GM12878 (cell line): ENCODE results near the gene DMD. TPM values are rescaled to one million over a fixed set of nuclear protein-coding genes. Genes with fewer than 3 reads are reported as not detected.

ENCODE experiments used
- ATAC-seq: fragments of 200-7000 bp; cut with Tn5 transposase; 3 replicates; pipeline ENCODE4 v1.9.1; 2020; ENCODE audit warnings: mild to moderate bottlenecking, moderate library complexity
- BruUV-seq: library from RNA; stranded (reverse); fragments of 400-500 nt; replicated peaks from 2 replicates; lab custom pipeline; 2021; lab: Mats Ljungman, UMichigan
- CTCF ChIA-PET: fragments of 300-600 bp; sonication (Branson Sonifier 250); formaldehyde crosslinking; extraction: SDS; loops from one replicate; lab custom pipeline; 2021; ENCODE audit warnings: inconsistent platforms; lab: Yijun Ruan, JAX
- POLR2A ChIA-PET: fragments of 350-600 bp; formaldehyde crosslinking; extraction: SDS; loops from one replicate; lab custom pipeline; 2021; ENCODE audit warnings: inconsistent platforms; lab: Charles Lee
- RAD21 ChIA-PET: fragments of 300-600 bp; sonication (Branson Sonifier 250); formaldehyde crosslinking; loops from one replicate; lab custom pipeline; 2023; ENCODE audit warnings: antibody characterized with exemption; ENCODE audit not compliant: unreplicated experiment; lab: Charles Lee
- SMC1A ChIA-PET: fragments of 300-600 bp; sonication (Branson Sonifier 250); formaldehyde crosslinking; loops from one replicate; lab custom pipeline; 2023; ENCODE audit not compliant: unreplicated experiment, uncharacterized antibody; lab: Charles Lee
- DNase-seq: peaks from one replicate; pipeline ENCODE4 v3.0.0-alpha.2; 2011; ENCODE audit warnings: low read depth, low spot score
- FAIRE-seq: peaks from 3 replicates; lab custom pipeline; 2011; peaks lifted over from hg19 to GRCh38; lab: Jason Lieb, UNC
- H2AFZ ChIP-seq: 2 replicates; pipeline ENCODE4 v1.6.0; 2011; ENCODE audit warnings: low read depth, low read length, control low read depth; ENCODE audit not compliant: control insufficient read depth
- H3K27ac ChIP-seq: 2 replicates; pipeline ENCODE4 v1.5.1; 2011; ENCODE audit warnings: control low read depth; ENCODE audit not compliant: control insufficient read depth, insufficient read depth
- H3K27me3 ChIP-seq, 2 experiments: replicated peaks in 1 of 2; 2 replicates each; pipeline versions ENCODE4 v1.6.0 to v1.6.1; 2011; ENCODE audit warnings: low read length in 1 of 2; ENCODE audit not compliant: control insufficient read depth in 2 of 2, insufficient read depth in 2 of 2
- H3K36me3 ChIP-seq, 2 experiments: 2 replicates each; pipeline ENCODE4 v1.5.1; 2011; ENCODE audit warnings: low read length in 1 of 2; ENCODE audit not compliant: control insufficient read depth in 2 of 2, insufficient read depth in 2 of 2
- H3K4me1 ChIP-seq: 2 replicates; pipeline ENCODE4 v1.6.1; 2011; ENCODE audit warnings: mild to moderate bottlenecking, low read length, moderate library complexity, mixed read lengths; ENCODE audit not compliant: control insufficient read depth, insufficient read depth
- H3K4me2 ChIP-seq: 2 replicates; pipeline ENCODE4 v1.6.0; 2011; ENCODE audit warnings: control low read depth; ENCODE audit not compliant: control insufficient read depth, insufficient read depth
- H3K4me3 ChIP-seq: fragments of 200-600 bp; sonication (generic); 2 replicates; pipeline ENCODE4 v1.5.1; 2016
- H3K79me2 ChIP-seq: 2 replicates; pipeline ENCODE4 v1.6.0; 2011; ENCODE audit warnings: low read length; ENCODE audit not compliant: control insufficient read depth, insufficient read depth
- H3K9ac ChIP-seq: 2 replicates; pipeline ENCODE4 v1.8.0; 2011; ENCODE audit warnings: low read length, control low read depth, mixed read lengths; ENCODE audit not compliant: control insufficient read depth, insufficient read depth
- H3K9me3 ChIP-seq: replicated peaks from 3 replicates; pipeline ENCODE4 v1.5.1; 2011; ENCODE audit warnings: mild to moderate bottlenecking, low read length; ENCODE audit not compliant: control insufficient read depth, insufficient read depth
- H4K20me1 ChIP-seq: 2 replicates; pipeline ENCODE4 v1.6.0; 2011; ENCODE audit not compliant: control insufficient read depth, insufficient read depth
- CHD4 ChIP-seq: fragments of 200-600 bp; sonication (generic); IDR thresholded peaks from 2 replicates; pipeline ENCODE4 v1.6.1; 2016; ENCODE audit warnings: mild to moderate bottlenecking
- CTCF ChIP-seq, 3 experiments: IDR thresholded peaks in 2 of 3; conservative IDR thresholded peaks in 1 of 3; 2 replicates each; pipeline ENCODE4 v1.5.1; 2011; ENCODE audit warnings: low read depth in 3 of 3, low read length in 3 of 3, mild to moderate bottlenecking in 3 of 3, control low read depth in 2 of 3, moderate library complexity in 2 of 3, inconsistent platforms in 1 of 3, mixed read lengths in 1 of 3; ENCODE audit not compliant: control insufficient read depth in 2 of 3, insufficient read depth in 1 of 3; ENCODE audit errors: extremely low read depth in 1 of 3
- IKZF2 ChIP-seq, 2 experiments: fragments of 450-650 bp; IDR thresholded peaks; 2 replicates each; pipeline ENCODE4 v1.6.1; 2017; ENCODE audit warnings: mild to moderate bottlenecking in 2 of 2, moderate library complexity in 2 of 2
- MTA3 ChIP-seq: IDR thresholded peaks from 2 replicates; pipeline ENCODE4 v1.6.1; 2012; ENCODE audit warnings: low read length, inconsistent platforms, borderline replicate concordance
- NFYA ChIP-seq: IDR thresholded peaks from 2 replicates; pipeline ENCODE4 v1.6.1; 2011; ENCODE audit warnings: low read depth, mild to moderate bottlenecking, low read length, improper control_type of control experiment, borderline replicate concordance
- RFX5 ChIP-seq: IDR thresholded peaks from 2 replicates; pipeline ENCODE4 v1.6.1; 2011; ENCODE audit warnings: low read depth, low read length, improper control_type of control experiment
- SMC3 ChIP-seq: IDR thresholded peaks from 2 replicates; pipeline ENCODE4 v1.6.1; 2011; ENCODE audit warnings: low read length, improper control_type of control experiment, borderline replicate concordance
- ZNF687 ChIP-seq: fragments of 450-650 bp; IDR thresholded peaks from 2 replicates; pipeline ENCODE4 v1.6.1; 2017; ENCODE audit warnings: mild to moderate bottlenecking, moderate library complexity
- WGBS: methylation state at CpG from one replicate; pipeline ENCODE4 v1.1.6; 2016; ENCODE audit warnings: low lambda C conversion rate; ENCODE audit not compliant: insufficient replicate concordance, insufficient coverage; ENCODE audit errors: missing lambda C conversion rate; 5-methylcytosine and 5-hydroxymethylcytosine counted together
- in situ Hi-C: fragments of 300-500 bp; cut with MboI; formaldehyde crosslinking; loops from 9 replicates; pipeline ENCODE4 v1.14.3; 2018; ENCODE audit warnings: mixed read lengths
- intact Hi-C: fragments of 100-400 bp; cut with micrococcal nuclease; formaldehyde crosslinking; loops from one replicate; pipeline ENCODE4 v1.14.2; 2022; ENCODE audit not compliant: unreplicated experiment
- polyA plus RNA-seq, 11 experiments: library from polyadenylated mRNA; depleted of rRNA in 4 of 11; unstranded in 6 of 11; stranded (reverse) in 5 of 11; fragments of >200 nt; fragmentation: Nextera tagmentation in 4 of 11; fragmentation: Illumina TruSeq in 1 of 11; extraction: Ambion mirVana in 4 of 11; extraction: Trizol in 1 of 11; gene quantifications; 1 replicate in 1 of 11; 2 replicates in 10 of 11; pipeline versions ENCODE4 v1.2.1 to v1.2.3, GENCODE V29; 2011 to 2016; ENCODE audit warnings: inconsistent platforms in 2 of 11, missing spikeins in 2 of 11, low read depth in 1 of 11
- total RNA-seq, 4 experiments: library from RNA; depleted of rRNA in 3 of 4; stranded (reverse); fragments of >200 nt in 3 of 4; fragmentation: Illumina TruSeq in 1 of 4; extraction: Trizol in 1 of 4; gene quantifications; 2 replicates each; pipeline versions ENCODE4 v1.2.1 to v1.2.3, GENCODE V29; 2013 to 2021

Gene DMD
- total and polyA plus RNA-seq, 10 of the 15 experiments (the other 5 are each of a cell fraction or from before 2014, with no cell fraction given): 1.4 to 24.3 (median 4.3) TPM

GRCh38 chrX:32483534-32484136 is 727.7 kb downstream of the DMD start:
- BruUV-seq: no TSS peak
- Histone ChIP-seq H3K36me3 (no peaks in the 10 kb centered on the region), H3K79me2 (no peaks in the 10 kb centered on the region), H4K20me1 (no peaks in the 10 kb centered on the region), H3K27ac (no peak overlapping the region), H2AFZ (no peak overlapping the region), H3K4me2 (no peak overlapping the region), H3K9ac (no peak overlapping the region), H3K4me1 (no peaks in the 10 kb centered on the region), H3K9me3 (no peaks in the 10 kb centered on the region), H3K4me3 (no peak overlapping the region), H3K27me3 (no peaks in the 10 kb centered on the region)
- ATAC-seq: peak; percentile 47; the same call in 1 of the 3 replicates
- SMC1A ChIA-PET: interaction anchor here (0.6 to 1.2 kb wide), 2 partner anchors 89 to 455 kb away, joined by 3 to 4 read pairs; no protein-coding TSS in a partner anchor
- intact Hi-C loops (loop anchor here (2.0 kb wide), 1 partner anchor 189 kb away; no protein-coding TSS in a partner anchor), in situ Hi-C loops (no loop called here)
- POLR2A ChIA-PET: no interaction called here
- no peak for DNase-seq
- no peak for TF ChIP-seq CHD4
- no peak for TF ChIP-seq RFX5
- TF ChIP-seq SMC3: peak; percentile 21; the same call in 1 of the 2 replicates
- TF ChIP-seq IKZF2 (IDR thresholded peaks at IDR 0.05): no peak
- TF ChIP-seq NFYA: no peak
- no peak for TF ChIP-seq ZNF687
- TF ChIP-seq MTA3: no peak
- TF ChIP-seq CTCF (IDR thresholded peaks at IDR 0.05 in 2 of 3, conservative IDR thresholded peaks at IDR 0.05 in 1 of 3; ENCODE audit: control insufficient read depth in 2 of 3, extremely low read depth in 1 of 3, insufficient read depth in 1 of 3, low read depth in 3 of 3, low read length in 3 of 3): peak in 2 of 3 experiments; percentile 21 to 32; a peak in 3 of 6 replicates
- WGBS: 12% methylated on average over 3 of the region's 3 CpGs
- CTCF ChIA-PET: interaction anchor here (0.6 to 1.9 kb wide), 10 partner anchors 15 to 1988 kb away, joined by 3 to 6 read pairs (median 4); no protein-coding TSS in a partner anchor
- RAD21 ChIA-PET: interaction anchor here (0.6 kb wide), 3 partner anchors 29 to 1533 kb away, joined by 3 read pairs; no protein-coding TSS in a partner anchor
- no peak for FAIRE-seq
